ENCODE results near the gene HDAC8.

HDAC8 gene

DNA sequence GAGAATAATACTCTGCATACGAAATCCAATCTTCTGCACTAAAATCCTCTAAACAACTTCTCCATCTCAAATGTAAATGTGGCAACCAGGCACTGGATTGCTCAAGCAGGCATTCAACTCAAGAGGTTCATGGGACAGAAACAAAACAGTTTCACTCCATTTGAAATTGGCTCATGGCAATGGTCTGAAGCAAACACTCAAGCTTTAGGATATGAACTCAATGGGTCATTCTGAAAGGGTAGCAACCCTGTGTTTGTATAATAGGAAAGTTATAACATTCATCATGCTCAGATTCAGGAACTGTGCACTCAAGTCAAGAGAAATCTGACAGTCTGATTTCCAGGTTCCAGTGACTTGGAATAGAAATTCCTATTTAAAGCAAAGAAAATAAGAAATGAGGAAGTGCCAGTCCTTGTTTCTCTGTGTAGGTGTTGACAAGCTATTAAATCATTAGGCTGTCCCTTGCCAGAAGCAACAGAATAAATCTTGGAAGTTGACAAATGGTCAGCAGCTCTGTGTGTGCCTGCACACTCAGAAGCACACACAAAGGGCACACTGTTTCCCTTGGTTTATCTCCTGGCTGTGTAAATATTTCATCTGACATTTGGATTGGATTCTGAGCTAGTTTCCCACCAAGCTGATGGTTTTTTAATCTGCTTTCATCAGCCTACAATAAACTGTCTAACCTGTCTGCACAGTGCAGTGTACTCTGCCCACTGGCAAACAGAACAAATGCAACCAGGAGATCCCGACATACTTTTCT is 191.0 kb downstream of the HDAC8 start:
- no peaks in the 10 kb centered on the region for H3K36me3 ChIP-seq (ENCODE audit: control insufficient read depth, insufficient read depth, low read length)
- no peaks in the 10 kb centered on the region for H3K27me3 ChIP-seq (replicated peaks; ENCODE audit: control insufficient read depth, insufficient read depth, low read length)
- TF ChIP-seq, protein P1, sequence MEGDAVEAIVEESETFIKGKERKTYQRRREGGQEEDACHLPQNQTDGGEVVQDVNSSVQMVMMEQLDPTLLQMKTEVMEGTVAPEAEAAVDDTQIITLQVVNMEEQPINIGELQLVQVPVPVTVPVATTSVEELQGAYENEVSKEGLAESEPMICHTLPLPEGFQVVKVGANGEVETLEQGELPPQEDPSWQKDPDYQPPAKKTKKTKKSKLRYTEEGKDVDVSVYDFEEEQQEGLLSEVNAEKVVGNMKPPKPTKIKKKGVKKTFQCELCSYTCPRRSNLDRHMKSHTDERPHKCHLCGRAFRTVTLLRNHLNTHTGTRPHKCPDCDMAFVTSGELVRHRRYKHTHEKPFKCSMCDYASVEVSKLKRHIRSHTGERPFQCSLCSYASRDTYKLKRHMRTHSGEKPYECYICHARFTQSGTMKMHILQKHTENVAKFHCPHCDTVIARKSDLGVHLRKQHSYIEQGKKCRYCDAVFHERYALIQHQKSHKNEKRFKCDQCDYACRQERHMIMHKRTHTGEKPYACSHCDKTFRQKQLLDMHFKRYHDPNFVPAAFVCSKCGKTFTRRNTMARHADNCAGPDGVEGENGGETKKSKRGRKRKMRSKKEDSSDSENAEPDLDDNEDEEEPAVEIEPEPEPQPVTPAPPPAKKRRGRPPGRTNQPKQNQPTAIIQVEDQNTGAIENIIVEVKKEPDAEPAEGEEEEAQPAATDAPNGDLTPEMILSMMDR (IDR thresholded peaks at IDR 0.05; ENCODE audit: insufficient read depth, low read length, poor library complexity, severe bottlenecking), result no peak
- DNase-seq (ENCODE audit: extremely low read depth, insufficient read length), result no peak
- H3K4me3 ChIP-seq (replicated peaks; ENCODE audit: low read depth, low read length), result no peak overlapping the region

GRCh38 chrX:72376124-72376523 is 196.5 kb downstream of the HDAC8 start:
- Histone ChIP-seq H3K4me3 (replicated peaks; ENCODE audit: low read depth, low read length) (no peak overlapping the region), H3K36me3 (ENCODE audit: control insufficient read depth, insufficient read depth, low read length) (no peaks in the 10 kb centered on the region), H3K27me3 (replicated peaks; ENCODE audit: control insufficient read depth, insufficient read depth, low read length) (no peaks in the 10 kb centered on the region)
- TF ChIP-seq, protein P1 (IDR thresholded peaks at IDR 0.05; ENCODE audit: insufficient read depth, low read length, poor library complexity, severe bottlenecking), result no peak
- no peak for DNase-seq (ENCODE audit: extremely low read depth, insufficient read length)

DNA sequence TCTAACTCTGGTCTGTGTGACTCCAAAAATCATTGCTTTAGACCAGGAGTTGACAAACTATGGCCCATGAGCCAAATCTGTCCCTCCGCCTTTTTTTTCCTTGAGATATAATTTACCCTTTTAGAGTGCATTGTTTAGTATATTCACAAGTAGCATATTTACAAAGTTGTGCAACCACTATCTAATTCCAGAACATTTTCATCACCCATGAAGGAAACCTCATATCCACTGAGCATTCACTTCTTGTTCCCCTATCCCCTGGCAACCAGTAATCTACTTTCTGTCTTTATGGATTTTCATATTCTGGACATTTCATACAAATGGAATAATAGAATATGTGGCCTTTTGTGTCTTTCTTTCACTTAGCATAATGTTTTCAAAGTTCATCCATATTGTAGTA is 199.5 kb downstream of the HDAC8 start:
- Histone ChIP-seq H3K4me3 (replicated peaks; ENCODE audit: low read depth, low read length) (no peak overlapping the region), H3K36me3 (ENCODE audit: control insufficient read depth, insufficient read depth, low read length) (no peaks in the 10 kb centered on the region), H3K27me3 (replicated peaks; ENCODE audit: control insufficient read depth, insufficient read depth, low read length) (no peaks in the 10 kb centered on the region)
- DNase-seq (ENCODE audit: extremely low read depth, insufficient read length), result no peak
- TF ChIP-seq, protein P1 (IDR thresholded peaks at IDR 0.05; ENCODE audit: insufficient read depth, low read length, poor library complexity, severe bottlenecking), result no peak

DNA sequence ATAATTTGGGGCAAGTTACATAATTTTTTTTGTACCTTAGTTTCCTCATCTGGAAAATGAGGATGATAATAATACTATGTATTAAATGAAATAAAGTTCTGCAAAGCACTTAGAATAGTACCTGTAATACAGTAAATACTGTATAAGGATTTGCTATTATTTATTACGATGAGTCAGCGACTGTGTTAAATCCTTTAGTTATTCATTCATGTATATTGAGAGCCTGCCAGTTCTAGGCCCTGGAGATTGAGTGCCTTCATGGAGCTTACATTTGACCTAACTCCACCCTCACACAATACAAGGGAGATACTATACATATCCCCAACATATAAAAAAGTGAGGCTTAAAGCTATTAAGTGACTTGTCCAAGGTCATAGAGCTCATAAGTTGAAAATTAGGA is 199.9 kb downstream of the HDAC8 start:
- DNase-seq (ENCODE audit: extremely low read depth, insufficient read length), result no peak
- Histone ChIP-seq H3K36me3 (ENCODE audit: control insufficient read depth, insufficient read depth, low read length) (no peaks in the 10 kb centered on the region), H3K27me3 (replicated peaks; ENCODE audit: control insufficient read depth, insufficient read depth, low read length) (no peaks in the 10 kb centered on the region), H3K4me3 (replicated peaks; ENCODE audit: low read depth, low read length) (no peak overlapping the region)
- TF ChIP-seq, protein P1 (IDR thresholded peaks at IDR 0.05; ENCODE audit: insufficient read depth, low read length, poor library complexity, severe bottlenecking), result no peak

DNA sequence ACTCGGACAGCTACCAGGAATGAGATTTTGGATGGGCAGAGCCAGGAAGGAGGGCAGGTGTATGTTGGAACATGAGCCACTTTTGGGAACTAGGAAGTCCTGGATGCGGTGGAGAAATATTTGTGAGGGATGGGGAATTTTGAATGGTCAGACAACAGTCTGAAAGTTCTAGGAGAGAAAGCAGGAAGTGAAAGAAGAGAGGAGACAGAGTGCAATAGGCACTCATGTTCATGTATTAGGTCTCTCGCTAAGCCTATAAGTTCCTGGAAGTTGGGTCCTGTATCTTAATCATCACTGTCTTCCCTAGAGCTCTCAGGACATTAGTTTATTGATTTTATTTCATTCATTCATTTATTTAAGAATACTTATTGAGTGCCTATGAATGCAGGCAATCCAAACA is 201.2 kb downstream of the HDAC8 start:
- Histone ChIP-seq H3K36me3 (ENCODE audit: control insufficient read depth, insufficient read depth, low read length) (no peaks in the 10 kb centered on the region), H3K27me3 (replicated peaks; ENCODE audit: control insufficient read depth, insufficient read depth, low read length) (no peaks in the 10 kb centered on the region), H3K4me3 (replicated peaks; ENCODE audit: low read depth, low read length) (no peak overlapping the region)
- no peak for DNase-seq (ENCODE audit: extremely low read depth, insufficient read length)
- TF ChIP-seq, protein P1 (IDR thresholded peaks at IDR 0.05; ENCODE audit: insufficient read depth, low read length, poor library complexity, severe bottlenecking), result no peak
